DMS153 (cell line): ENCODE data around the gene ADAMTS2.

ENCODE experiments used
- DNase-seq: peaks from one replicate; lab custom pipeline; 2025; lab: John Stamatoyannopoulos, UW

The ADAMTS2 gene

GRCh38 chr5:179139111-179139935, 205.9 kb downstream of the ADAMTS2 start:
- DNase-seq, result no peak

- no peak for DNase-seq
Measured at GRCh38 chr5:179138568-179138925, 206.7 kb downstream of the ADAMTS2 start.

- no peak for DNase-seq
Measured at GRCh38 chr5:179137643-179138567, 207.4 kb downstream of the ADAMTS2 start.

GRCh38 chr5:179137016-179137642, 208.1 kb downstream of the ADAMTS2 start:
- DNase-seq, result no peak

GRCh38 chr5:179135441-179136215, 209.6 kb downstream of the ADAMTS2 start:
- no peak for DNase-seq

GRCh38 chr5:179135006-179135405, 210.3 kb downstream of the ADAMTS2 start:
- no peak for DNase-seq

GRCh38 chr5:179134511-179134910, 210.8 kb downstream of the ADAMTS2 start:
- no peak for DNase-seq

GRCh38 chr5:179132586-179133355, 212.5 kb downstream of the ADAMTS2 start:
- DNase-seq, result no peak

- DNase-seq, result no peak
Measured at GRCh38 chr5:179131886-179132585, 213.2 kb downstream of the ADAMTS2 start.

- no peak for DNase-seq
Measured at GRCh38 chr5:179131321-179131835, 213.9 kb downstream of the ADAMTS2 start.

GRCh38 chr5:179130101-179130681, 215.1 kb downstream of the ADAMTS2 start:
- no peak for DNase-seq

GRCh38 chr5:179129607-179130071, 215.6 kb downstream of the ADAMTS2 start:
- DNase-seq, result no peak

- no peak for DNase-seq
Measured at GRCh38 chr5:179128976-179129375, 216.3 kb downstream of the ADAMTS2 start.

GRCh38 chr5:179128041-179128365, 217.3 kb downstream of the ADAMTS2 start:
- DNase-seq, result no peak

- no peak for DNase-seq
Measured at GRCh38 chr5:179127136-179128040, 217.9 kb downstream of the ADAMTS2 start.

GRCh38 chr5:179126506-179126991, 218.7 kb downstream of the ADAMTS2 start:
- no peak for DNase-seq

GRCh38 chr5:179125789-179126505, 219.3 kb downstream of the ADAMTS2 start:
- no peak for DNase-seq
